HG03064 (cell line): ENCODE results near the gene YJU2.
"Not testable (repeated sequence)": the region's sequence is repeated elsewhere in the genome, so short reads cannot be mapped to it uniquely, and the experiment has no call there.

Experiments
- ATAC-seq: cut with Tn5 transposase; IDR thresholded peaks from one replicate; pipeline ENCODE4 v1.9.1; 2021; ENCODE audit warnings: low read depth; ENCODE audit not compliant: unreplicated experiment

The YJU2 gene

GRCh38 chr19:4227771-4228170 is 19.1 kb upstream of the YJU2 start:
- no peak for ATAC-seq

- no peak for ATAC-seq
Observed at GRCh38 chr19:4228765-4229178, 18.1 kb upstream of the YJU2 start.

GRCh38 chr19:4229179-4229931 is 17.5 kb upstream of the YJU2 start, which contains the start of gene EBI3:
TSS of gene EBI3 (plus strand) at chr19:4229523. CDS start at chr19:4229551, 28 bp downstream.
- ATAC-seq = peak; percentile 57

GRCh38 chr19:4230237-4230636 is 16.6 kb upstream of the YJU2 start:
- ATAC-seq = not testable (repeated sequence)

GRCh38 chr19:4231521-4231920 is 15.4 kb upstream of the YJU2 start:
- not testable (repeated sequence) for ATAC-seq

DNA sequence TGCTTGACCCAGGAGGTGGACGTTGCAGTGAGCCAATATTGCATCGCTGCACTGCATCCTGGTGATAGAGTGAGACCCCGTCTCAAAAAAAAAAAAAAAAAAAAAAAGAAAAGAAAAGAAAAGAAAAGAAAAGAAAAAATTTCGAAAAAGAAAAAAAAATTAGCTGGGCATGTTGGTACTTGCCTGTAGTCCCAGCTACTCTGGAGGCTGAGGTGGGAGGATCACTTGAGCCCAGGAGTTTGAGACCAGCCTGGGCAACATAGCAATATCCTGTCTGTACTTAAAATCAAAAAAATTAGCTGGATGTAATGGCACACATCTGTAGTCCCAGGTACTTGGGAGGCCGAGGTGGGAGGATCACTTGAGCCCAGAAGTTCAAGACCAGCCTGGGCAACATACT is 14.7 kb upstream of the YJU2 start:
- not testable (repeated sequence) for ATAC-seq

DNA sequence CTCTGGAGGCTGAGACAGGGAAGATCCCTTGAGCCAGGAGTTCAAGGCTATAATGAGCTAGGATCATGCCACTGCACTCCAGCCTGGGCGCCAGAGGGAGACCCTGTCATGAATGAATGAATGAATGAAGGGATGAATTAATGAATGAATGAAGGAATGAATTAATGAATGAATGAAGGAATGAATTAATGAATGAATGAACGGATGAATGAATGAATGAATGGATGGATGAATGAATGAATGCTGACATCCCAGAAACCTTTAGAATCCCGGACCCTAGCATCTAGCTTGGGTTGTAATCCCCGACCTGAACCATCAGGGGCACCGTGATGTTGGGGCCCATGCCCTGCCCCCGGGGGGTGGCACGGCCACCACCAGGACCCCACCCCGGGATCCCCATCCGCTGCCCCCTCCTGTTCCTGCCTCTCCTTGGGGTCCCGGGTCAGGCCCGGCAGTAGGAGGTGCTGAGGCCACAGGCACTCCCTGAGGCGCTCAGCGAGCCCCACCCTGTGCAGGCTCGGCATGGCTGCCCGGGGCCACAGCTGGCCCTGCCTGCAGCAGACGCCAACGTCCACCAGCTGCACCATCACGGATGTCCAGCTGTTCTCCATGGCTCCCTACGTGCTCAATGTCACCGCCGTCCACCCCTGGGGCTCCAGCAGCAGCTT is 14.1 kb upstream of the YJU2 start:
- ATAC-seq = no peak

- ATAC-seq = no peak
Observed at GRCh38 chr19:4233282-4233853, 13.5 kb upstream of the YJU2 start.

DNA sequence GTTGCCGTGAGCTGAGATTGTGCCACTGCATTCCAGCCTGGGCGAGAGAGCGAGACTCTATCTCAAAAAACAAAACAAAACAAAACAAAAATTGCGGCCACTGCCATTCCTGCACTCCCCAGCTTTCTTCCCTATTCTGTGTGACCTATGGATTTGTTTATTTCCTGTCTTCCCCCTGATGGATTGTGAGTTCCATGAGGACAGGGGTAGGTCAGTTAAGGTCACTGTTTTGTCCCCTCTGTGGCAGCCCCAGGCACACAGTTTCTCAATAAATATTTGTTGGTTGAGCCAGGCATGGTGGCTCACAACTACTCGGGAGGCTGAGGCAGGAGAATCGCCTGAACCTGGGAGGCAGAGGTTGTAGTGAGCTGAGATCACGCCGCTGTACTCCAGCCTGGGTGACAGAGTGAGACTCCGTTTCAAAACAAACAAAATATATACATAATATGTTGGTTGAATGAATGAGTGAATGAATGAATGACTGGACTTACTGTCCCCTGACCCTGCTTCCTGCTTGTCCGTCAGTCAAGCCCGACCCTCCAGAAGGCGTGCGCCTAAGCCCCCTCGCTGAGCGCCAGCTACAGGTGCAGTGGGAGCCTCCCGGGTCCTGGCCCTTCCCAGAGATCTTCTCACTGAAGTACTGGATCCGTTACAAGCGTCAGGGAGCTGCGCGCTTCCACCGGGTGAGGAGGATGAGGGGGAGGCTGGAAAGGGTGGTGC is 12.6 kb upstream of the YJU2 start:
- ATAC-seq = no peak

DNA sequence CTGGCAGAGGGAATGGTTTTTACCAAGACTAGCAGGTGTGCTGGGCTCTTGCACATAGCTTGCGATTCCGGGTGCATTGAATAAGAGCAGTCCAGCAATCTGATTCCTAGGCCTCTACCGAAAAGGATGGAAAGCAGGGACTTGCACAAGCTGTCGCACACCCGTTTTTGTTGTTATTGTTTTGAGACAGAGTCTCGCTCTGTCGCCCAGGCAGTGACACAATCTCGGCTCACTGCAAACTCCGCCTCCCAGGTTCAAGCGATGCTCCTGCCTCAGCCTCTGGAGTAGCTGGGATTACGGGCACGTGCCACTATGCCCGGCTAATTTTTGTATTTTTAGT is 12.0 kb upstream of the YJU2 start:
- ATAC-seq = no peak

DNA sequence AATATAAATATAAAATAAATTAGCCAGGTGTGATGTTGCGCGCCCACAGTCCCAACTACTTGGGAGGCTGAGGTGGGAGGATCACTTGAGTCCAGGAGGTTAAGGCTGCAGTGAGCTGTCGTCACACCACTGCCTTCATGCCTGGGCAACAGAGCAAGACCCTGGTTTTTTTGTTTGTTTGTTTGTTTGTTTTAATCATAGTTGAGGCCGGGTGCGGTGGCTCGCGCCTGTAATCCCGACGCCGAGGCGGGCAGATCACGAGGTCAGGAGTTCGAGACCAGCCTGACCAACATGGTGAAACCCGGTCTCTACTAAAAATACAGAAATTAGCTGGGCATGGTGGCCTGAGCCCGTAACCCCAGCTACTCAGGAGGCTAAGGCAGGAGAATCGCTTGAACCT is 9.4 kb upstream of the YJU2 start:
- ATAC-seq = not testable (repeated sequence)

DNA sequence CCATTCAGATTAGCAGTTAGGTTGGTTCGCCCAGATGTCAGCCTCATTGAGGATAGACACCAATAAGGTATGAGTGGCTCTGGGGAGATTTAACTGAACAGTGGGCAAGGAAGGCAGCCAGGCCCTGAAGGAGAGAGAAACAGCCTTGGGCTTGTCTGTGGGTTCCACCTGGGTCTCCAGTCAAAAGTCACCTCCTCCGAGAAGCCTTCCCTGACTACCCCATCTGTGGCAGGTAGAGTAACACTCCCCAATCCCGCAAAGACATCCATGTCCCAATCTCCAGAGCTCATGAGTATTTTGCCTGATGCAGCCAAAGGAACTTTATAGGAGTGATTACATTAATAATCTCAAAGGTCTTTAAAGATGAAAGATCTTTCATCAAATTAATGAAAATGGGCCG is 8.0 kb upstream of the YJU2 start:
- ATAC-seq = no peak

DNA sequence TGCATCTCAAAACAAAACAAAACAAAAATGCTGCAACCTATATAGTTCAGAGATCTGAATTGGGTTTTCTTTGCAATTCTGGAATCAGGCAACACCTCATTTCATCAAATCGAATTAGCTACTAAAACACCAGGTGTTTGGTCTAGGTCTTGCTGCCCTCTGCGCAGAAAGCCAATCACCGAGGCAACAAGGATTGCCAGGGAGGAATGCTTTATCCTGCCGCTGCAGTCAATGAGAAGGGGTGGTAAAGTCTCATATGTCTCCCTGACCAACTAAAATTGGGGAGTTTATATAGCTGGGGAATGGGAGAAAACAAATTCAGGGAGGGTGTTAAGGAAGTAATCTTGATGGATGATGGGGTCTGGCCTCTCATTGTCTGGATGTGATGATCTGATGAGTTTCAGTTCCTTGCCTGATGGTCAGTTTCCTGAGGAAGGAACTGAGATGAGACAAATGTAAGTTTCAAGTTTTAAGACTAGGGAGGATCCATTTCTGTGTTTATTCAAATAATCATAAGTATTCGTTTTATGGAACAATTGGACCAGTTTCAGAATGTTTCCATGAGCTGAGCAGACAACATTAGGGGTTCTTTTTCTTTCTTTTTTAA is 5.0 kb upstream of the YJU2 start:
- no peak for ATAC-seq

DNA sequence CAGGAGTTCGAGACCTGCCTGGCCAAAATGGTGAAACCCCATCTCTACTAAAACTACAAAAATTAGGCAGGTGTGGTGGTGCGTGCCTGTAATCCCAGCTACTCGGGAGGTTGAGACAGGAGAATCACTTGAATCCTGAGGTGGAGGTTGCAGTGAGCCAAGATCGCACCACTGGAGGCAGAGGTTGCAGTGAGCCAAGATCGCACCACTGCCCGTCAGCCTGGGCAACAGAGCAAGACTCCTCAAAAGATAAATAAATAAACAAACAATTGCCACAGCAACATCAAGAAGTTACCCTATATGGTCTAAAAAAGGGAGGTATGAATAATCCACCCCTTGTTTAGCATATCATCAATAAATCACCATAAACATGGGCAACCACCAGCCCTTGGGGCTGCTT is 942 bp upstream of the YJU2 start:
- not testable (repeated sequence) for ATAC-seq

- no peak for ATAC-seq
Observed at GRCh38 chr19:4256563-4256962, 9.7 kb downstream of the YJU2 start.

GRCh38 chr19:4257025-4257424 is 10.1 kb downstream of the YJU2 start:
- ATAC-seq = no peak

- no peak for ATAC-seq
Observed at GRCh38 chr19:4258181-4258580, 11.3 kb downstream of the YJU2 start.

DNA sequence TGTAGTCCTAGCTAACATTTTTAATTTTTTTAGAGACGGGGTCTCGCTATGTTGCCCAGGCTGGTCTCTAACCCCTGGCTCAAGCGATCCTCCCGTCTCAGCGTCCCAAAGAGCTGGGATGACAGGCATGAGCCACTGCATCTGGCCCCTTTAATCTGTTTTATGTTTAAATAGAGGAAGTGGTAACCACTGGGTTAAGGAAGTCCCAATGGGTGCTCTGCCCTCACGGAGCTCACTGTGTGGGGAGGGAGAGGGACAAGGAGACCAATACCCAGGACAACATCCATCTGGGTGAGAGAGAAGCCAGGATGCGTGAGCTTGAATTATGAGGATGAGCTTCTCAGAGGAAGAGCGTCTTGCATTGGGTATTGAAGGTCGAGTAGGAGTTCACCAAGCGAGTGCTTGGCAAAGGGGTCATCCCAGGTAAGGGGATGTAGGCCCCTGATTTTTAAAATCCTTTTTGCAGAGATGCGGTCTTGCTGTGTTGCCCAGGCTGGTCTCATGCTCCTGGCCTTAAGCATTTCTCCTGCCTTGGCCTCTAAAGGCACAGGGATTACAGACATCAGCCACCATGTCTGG is 13.8 kb downstream of the YJU2 start:
- ATAC-seq = no peak

DNA sequence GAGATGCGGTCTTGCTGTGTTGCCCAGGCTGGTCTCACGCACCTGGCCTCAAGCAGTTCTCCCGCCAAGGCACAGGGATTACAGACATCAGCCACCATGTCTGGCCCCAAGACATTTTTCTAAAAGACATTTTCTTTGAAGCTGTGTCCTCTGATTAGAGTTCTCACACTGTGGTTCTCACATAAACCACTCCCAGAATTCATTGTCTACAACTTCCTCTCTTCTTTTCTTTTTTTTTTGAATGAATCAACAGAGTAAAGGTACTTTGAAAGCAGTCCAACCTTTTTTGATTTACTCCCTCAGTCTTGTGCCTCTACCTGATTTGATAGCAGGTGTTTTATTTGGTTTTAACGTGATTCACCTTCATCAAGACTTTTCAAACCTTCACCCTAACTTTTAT is 17.9 kb downstream of the YJU2 start:
- no peak for ATAC-seq

GRCh38 chr19:4266253-4267000 is 19.5 kb downstream of the YJU2 start:
- no peak for ATAC-seq
